Lung (tissue), 12 donors: ENCODE measurements around the gene F12. TPM values are rescaled to one million over a fixed set of nuclear protein-coding genes. Genes with fewer than 3 reads are reported as not detected.
"Not testable (repeated sequence)": the region's sequence is repeated elsewhere in the genome, so short reads cannot be mapped to it uniquely, and the experiment has no call there.

Source experiments
- ATAC-seq: fragments of 200-7000 bp; cut with Tn5 transposase; one replicate; pipeline ENCODE4 v1.9.1; 2020; ENCODE audit warnings: moderate number of reproducible peaks; ENCODE audit not compliant: insufficient read depth, low FRiP score
- DNase-seq, 3 donors: peaks; one replicate each; pipeline ENCODE4 v3.0.0-alpha.2; 2013 to 2017
- H3K27ac ChIP-seq, 2 donors: one replicate each; pipeline ENCODE4 v1.5.1; 2013; ENCODE audit warnings: mild to moderate bottlenecking in 2 of 2, moderate library complexity in 2 of 2, control low read depth in 1 of 2, inconsistent platforms in 1 of 2, low read depth in 1 of 2, low read length in 1 of 2
- H3K27me3 ChIP-seq, 3 donors: one replicate each; pipeline ENCODE4 v1.5.1; 2013; ENCODE audit warnings: low read length in 2 of 3; ENCODE audit not compliant: control insufficient read depth in 3 of 3, insufficient read depth in 3 of 3
- H3K36me3 ChIP-seq, 4 donors: one replicate each; pipeline ENCODE4 v1.5.1; 2013; ENCODE audit warnings: low read length in 4 of 4, mild to moderate bottlenecking in 1 of 4, moderate library complexity in 1 of 4; ENCODE audit not compliant: control insufficient read depth in 4 of 4, insufficient read depth in 4 of 4
- H3K4me1 ChIP-seq, 5 donors: one replicate each; pipeline ENCODE4 v1.5.1; 2013; ENCODE audit warnings: low read length in 5 of 5, mild to moderate bottlenecking in 2 of 5, moderate library complexity in 1 of 5; ENCODE audit not compliant: control insufficient read depth in 5 of 5, insufficient read depth in 5 of 5
- H3K4me3 ChIP-seq: one replicate; pipeline ENCODE4 v1.5.1; 2013; ENCODE audit warnings: mild to moderate bottlenecking, control low read depth, moderate library complexity
- H3K9ac ChIP-seq, 2 donors: one replicate each; pipeline ENCODE4 v1.5.1; 2013; ENCODE audit warnings: low read length in 2 of 2, control low read depth in 1 of 2; ENCODE audit not compliant: insufficient read depth in 1 of 2
- H3K9me3 ChIP-seq, 4 donors: one replicate each; pipeline ENCODE4 v1.5.1; 2013; ENCODE audit warnings: low read length in 3 of 4, mild to moderate bottlenecking in 1 of 4, moderate library complexity in 1 of 4; ENCODE audit not compliant: control insufficient read depth in 4 of 4, insufficient read depth in 3 of 4
- CTCF ChIP-seq: IDR thresholded peaks from 2 replicates; pipeline ENCODE4 v1.5.1; 2012; ENCODE audit warnings: mild to moderate bottlenecking; ENCODE audit errors: control extremely low read depth, extremely low read depth
- WGBS, 2 donors: extraction: QIAGEN DNeasy Blood & Tissue Kit; methylation state at CpG; one replicate each; pipeline ENCODE4 v1.1.7; 2013; 5-methylcytosine and 5-hydroxymethylcytosine counted together
- polyA plus RNA-seq, 2 donors: library from polyadenylated mRNA; stranded (reverse); fragments of 200-250 nt; gene quantifications; one replicate each; pipeline ENCODE4 v1.2.1, GENCODE V29; 2013
- total RNA-seq, 2 donors: library from RNA; depleted of rRNA in 1 of 2; stranded (reverse); fragments of >200 nt in 1 of 2; gene quantifications; one replicate each; pipeline ENCODE4 v1.2.1, GENCODE V29; 2014 to 2021
- donor health status: control.
- donor health status: control.
- donor health status: Bipolar disorder and iron deficiency.
- donor health status: healthy.
- donor health status: DM: yes; HTN: yes; CAD: no.

The F12 gene
- total and polyA plus RNA-seq, 4 donors: 1.3 to 1.7 (median 1.4) TPM; not detected in 1

GRCh38 chr5:177423671-177424070 is 14.3 kb upstream of the F12 start:
- Histone ChIP-seq H3K4me1 (peaks cover 0 to 21% (median 12%) of the 10 kb centered on the region in 5 donors), H3K9ac (no peak overlapping the region), H3K4me3 (no peak overlapping the region), H3K36me3 (no peaks in the 10 kb centered on the region), H3K9me3 (no peaks in the 10 kb centered on the region), H3K27ac (no peak overlapping the region), H3K27me3 (no peaks in the 10 kb centered on the region)
- DNase-seq (no peak), ATAC-seq (no peak)
- TF ChIP-seq CTCF: no peak
- 92 to 97% methylated on average over 2 of the region's 2 CpGs for WGBS, 2 donors

DNA sequence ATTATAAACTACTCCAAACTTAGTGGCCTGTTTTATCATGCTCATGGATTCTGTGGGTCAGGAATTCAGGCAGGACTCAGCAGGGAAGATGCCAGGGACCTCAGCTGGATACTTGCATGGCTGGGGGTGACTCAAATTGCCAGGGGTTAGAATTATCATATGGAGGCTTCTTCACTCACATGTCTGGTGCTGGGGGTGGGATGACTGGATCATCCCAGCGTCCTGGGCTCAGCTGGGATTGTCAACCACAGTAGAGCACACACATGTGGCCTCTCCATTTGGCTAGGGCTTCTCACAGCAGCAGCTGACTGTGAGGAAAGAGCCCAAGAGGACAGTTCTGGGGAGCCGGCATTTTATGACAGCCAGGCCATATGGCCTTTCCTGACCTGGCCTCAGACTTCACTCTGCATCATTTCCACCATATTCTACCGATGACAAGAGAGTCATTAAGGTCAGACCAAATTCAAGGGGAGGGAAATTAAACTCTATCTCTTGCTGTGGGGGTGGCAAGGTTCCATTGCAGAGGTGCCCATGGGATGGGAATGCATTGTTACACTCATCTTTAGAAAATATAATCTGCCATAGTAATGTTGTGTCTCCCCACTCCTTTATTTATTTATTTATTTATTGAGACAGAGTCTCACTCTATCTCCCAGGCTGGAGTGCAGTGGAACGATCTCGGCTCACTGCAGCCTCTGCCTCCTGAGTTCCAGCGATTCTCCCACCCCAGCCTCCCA is 11.9 kb upstream of the F12 start:
- 85 to 88% methylated on average over 6 of the region's 6 CpGs for WGBS, 2 donors
- TF ChIP-seq CTCF: no peak
- H3K9me3 ChIP-seq: no peaks in the 10 kb centered on the region
- no peaks in the 10 kb centered on the region for H3K36me3 ChIP-seq
- no peak overlapping the region for H3K9ac ChIP-seq
- H3K27me3 ChIP-seq: no peaks in the 10 kb centered on the region
- DNase-seq (no peak), ATAC-seq (no peak)
- no peak overlapping the region for H3K4me3 ChIP-seq
- peaks cover 0 to 7% (median 4%) of the 10 kb centered on the region in 5 donors for H3K4me1 ChIP-seq
- H3K27ac ChIP-seq: no peak overlapping the region

DNA sequence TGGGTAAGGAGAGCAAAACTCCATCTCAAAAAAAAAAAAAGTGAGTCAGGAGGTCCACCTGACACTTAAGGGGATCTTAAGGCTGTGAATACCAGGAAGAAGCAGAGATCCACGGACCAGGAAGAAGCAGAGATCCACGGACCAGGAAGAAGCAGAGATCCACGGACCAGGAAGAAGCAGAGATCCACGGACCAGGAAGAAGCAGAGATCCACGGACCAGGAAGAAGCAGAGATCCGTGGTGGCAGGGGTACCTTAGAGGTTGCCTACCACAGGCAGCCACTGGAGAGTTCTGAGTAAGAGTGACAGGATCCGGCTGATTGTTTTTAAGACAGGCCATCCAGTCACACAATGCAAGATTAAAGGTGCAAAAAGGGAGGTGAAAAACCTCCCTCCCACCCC is 11.1 kb upstream of the F12 start:
- 70 to 84% methylated on average over 7 of the region's 7 CpGs for WGBS, 2 donors
- not testable (repeated sequence) for ATAC-seq, DNase-seq, H3K27ac ChIP-seq, H3K36me3 ChIP-seq, H3K4me1 ChIP-seq, H3K27me3 ChIP-seq, H3K9ac ChIP-seq, H3K4me3 ChIP-seq, H3K9me3 ChIP-seq

DNA sequence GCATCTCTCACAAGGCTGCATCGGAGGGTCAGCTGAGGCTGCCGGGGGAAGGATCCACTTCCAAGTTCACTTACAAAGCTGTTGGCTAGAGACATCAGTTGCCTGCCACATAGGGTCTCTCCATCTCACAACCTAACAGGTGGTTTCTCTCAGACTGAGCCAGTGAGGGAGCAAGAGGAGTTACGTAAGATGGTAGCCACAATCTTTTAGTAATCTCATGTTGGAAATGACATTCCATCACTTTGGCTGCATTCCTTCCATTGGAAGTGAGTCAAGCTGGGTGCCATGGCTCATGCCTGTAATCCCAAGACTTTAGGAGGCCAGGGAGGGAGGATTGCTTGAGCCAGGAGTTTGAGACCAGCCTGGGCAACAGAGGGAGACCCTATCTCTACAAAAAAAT is 9.7 kb upstream of the F12 start:
- H3K36me3 ChIP-seq: no peaks in the 10 kb centered on the region
- no peak for TF ChIP-seq CTCF
- DNase-seq (peak; percentile 71 to 86 (median 86)), ATAC-seq (no peak)
- no peak overlapping the region for H3K9ac ChIP-seq
- H3K27me3 ChIP-seq: no peaks in the 10 kb centered on the region
- 71 to 72% methylated on average over 3 of the region's 3 CpGs for WGBS, 2 donors
- H3K27ac ChIP-seq: no peak overlapping the region
- H3K9me3 ChIP-seq: no peaks in the 10 kb centered on the region
- H3K4me3 ChIP-seq: no peak overlapping the region
- no peaks in the 10 kb centered on the region for H3K4me1 ChIP-seq

DNA sequence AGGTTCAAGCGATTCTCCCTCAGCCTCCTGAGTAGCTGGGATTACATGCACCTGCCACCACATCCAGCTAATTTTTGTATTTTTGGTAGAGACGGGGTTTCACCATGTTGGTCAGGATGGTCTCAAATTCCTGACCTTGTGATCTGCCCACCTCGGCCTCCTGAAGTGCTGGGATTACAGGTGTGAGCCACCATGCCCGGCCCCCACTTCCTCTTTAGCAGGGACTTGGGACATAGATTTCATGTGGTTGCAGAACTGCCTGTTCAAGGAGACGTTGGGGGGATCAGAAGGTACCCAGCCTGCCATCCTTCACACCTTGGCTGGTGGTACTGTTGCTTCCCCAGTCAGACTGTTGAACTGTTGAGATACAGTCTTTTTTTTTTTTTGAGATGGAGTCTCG is 7.7 kb upstream of the F12 start:
- ATAC-seq, H3K4me3 ChIP-seq, DNase-seq, H3K27me3 ChIP-seq, H3K9me3 ChIP-seq, H3K36me3 ChIP-seq, H3K4me1 ChIP-seq, H3K9ac ChIP-seq, H3K27ac ChIP-seq: not testable (repeated sequence)
- WGBS, 2 donors: 58 to 80% methylated on average over 6 of the region's 6 CpGs
